Calu3 (cell line): ENCODE measurements around the gene MDK. TPM values are rescaled to one million over a fixed set of nuclear protein-coding genes. Genes with fewer than 3 reads are reported as not detected.
A peak's percentile ranks its signal among the peaks of the same experiment; 100 is the strongest.

Experiments used
- BruUV-seq: library from RNA; stranded (reverse); fragments of 400-500 nt; replicated peaks from 2 replicates; lab custom pipeline; 2021; lab: Mats Ljungman, UMichigan
- CTCF ChIA-PET: fragments of 300-600 bp; sonication (Branson Sonifier 250); formaldehyde crosslinking; loops from one replicate; lab custom pipeline; 2022; ENCODE audit warnings: antibody characterized with exemption; lab: Charles Lee
- DNase-seq: peaks from one replicate; pipeline ENCODE4 v3.0.0; 2022
- H3K27ac Mint-ChIP-seq: one replicate; pipeline ENCODE4 v1.8.0; 2022; ENCODE audit warnings: mixed read lengths; ENCODE audit not compliant: unreplicated experiment
- H3K27me3 Mint-ChIP-seq: one replicate; pipeline ENCODE4 v1.8.0; 2022; ENCODE audit warnings: mixed read lengths; ENCODE audit not compliant: unreplicated experiment
- H3K36me3 Mint-ChIP-seq: one replicate; pipeline ENCODE4 v1.8.0; 2022; ENCODE audit warnings: mild to moderate bottlenecking, moderate library complexity, mixed read lengths; ENCODE audit not compliant: insufficient read depth, unreplicated experiment
- H3K4me1 Mint-ChIP-seq: one replicate; pipeline ENCODE4 v1.8.0; 2022; ENCODE audit warnings: mild to moderate bottlenecking, low read depth, mixed read lengths; ENCODE audit not compliant: unreplicated experiment
- H3K4me3 Mint-ChIP-seq: one replicate; pipeline ENCODE4 v1.8.0; 2022; ENCODE audit warnings: mild to moderate bottlenecking, low read depth, moderate library complexity, mixed read lengths; ENCODE audit not compliant: unreplicated experiment
- H3K9me3 Mint-ChIP-seq: one replicate; pipeline ENCODE4 v1.8.0; 2022; ENCODE audit warnings: low read depth, mixed read lengths; ENCODE audit not compliant: unreplicated experiment
- intact Hi-C: fragments of 100-400 bp; cut with micrococcal nuclease; formaldehyde crosslinking; loops from one replicate; pipeline ENCODE4 v1.10.0; 2022; ENCODE audit not compliant: unreplicated experiment
- total RNA-seq: library from RNA; stranded (reverse); gene quantifications from 2 replicates; pipeline ENCODE4 v1.2.3, GENCODE V29; 2022
- TF ChIP-seq, protein P1 (sequence below): fragments of 200-600 bp; IDR thresholded peaks from one replicate; pipeline ENCODE4 v1.8.0; 2022; ENCODE audit warnings: antibody characterized with exemption; ENCODE audit not compliant: unreplicated experiment

MDK gene
- total RNA-seq, 1 experiment from 2014 or later, result 74.9 TPM

- H3K27me3 Mint-ChIP-seq, result no peaks in the 10 kb centered on the region
- peaks cover 14% of the 10 kb centered on the region for H3K36me3 Mint-ChIP-seq
- TF ChIP-seq, protein P1, sequence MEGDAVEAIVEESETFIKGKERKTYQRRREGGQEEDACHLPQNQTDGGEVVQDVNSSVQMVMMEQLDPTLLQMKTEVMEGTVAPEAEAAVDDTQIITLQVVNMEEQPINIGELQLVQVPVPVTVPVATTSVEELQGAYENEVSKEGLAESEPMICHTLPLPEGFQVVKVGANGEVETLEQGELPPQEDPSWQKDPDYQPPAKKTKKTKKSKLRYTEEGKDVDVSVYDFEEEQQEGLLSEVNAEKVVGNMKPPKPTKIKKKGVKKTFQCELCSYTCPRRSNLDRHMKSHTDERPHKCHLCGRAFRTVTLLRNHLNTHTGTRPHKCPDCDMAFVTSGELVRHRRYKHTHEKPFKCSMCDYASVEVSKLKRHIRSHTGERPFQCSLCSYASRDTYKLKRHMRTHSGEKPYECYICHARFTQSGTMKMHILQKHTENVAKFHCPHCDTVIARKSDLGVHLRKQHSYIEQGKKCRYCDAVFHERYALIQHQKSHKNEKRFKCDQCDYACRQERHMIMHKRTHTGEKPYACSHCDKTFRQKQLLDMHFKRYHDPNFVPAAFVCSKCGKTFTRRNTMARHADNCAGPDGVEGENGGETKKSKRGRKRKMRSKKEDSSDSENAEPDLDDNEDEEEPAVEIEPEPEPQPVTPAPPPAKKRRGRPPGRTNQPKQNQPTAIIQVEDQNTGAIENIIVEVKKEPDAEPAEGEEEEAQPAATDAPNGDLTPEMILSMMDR, result no peak
- BruUV-seq, result no TSS peak
- DNase-seq, result no peak
- peaks cover 39% of the 10 kb centered on the region for H3K4me1 Mint-ChIP-seq
- intact Hi-C loops, result loop anchor here (5.0 kb wide), 1 partner anchor 118 kb away; no protein-coding TSS in a partner anchor
- H3K9me3 Mint-ChIP-seq, result no peaks in the 10 kb centered on the region
- CTCF ChIA-PET, result interaction anchor here (0.7 kb wide), 1 partner anchor 18 kb away, joined by 4 read pairs; no protein-coding TSS in a partner anchor
- H3K27ac Mint-ChIP-seq, result no peak overlapping the region
- no peak overlapping the region for H3K4me3 Mint-ChIP-seq
Observed at GRCh38 chr11:46359953-46360352, 21.5 kb upstream of the MDK start.

DNA sequence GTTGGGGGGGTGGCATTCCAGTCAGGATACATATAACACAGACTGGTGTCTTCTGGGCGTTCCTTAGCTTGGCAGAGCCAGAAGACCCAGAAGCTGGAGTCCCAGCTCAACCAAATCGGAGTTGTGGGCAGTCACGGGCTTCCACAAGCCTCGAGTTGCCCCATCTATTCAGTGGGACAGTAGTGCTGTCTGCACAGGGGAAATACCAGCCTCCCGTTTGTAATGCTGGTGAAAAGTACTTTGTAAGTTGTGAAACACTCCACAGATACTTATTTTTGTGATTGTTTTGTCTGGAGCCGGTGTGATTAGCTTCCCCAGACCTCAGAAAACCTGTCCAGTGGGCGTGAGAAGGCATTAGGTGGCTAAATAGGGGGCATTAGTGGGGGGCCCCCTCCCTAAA lies 20.6 kb upstream of the MDK start:
- CTCF ChIA-PET, result interaction anchor here (1.0 to 1.3 kb wide), 2 partner anchors 8 to 16 kb away, joined by 4 to 5 read pairs; no protein-coding TSS in a partner anchor
- Mint-ChIP-seq H3K4me1 (peaks cover 42% of the 10 kb centered on the region), H3K27ac (no peak overlapping the region), H3K4me3 (no peak overlapping the region), H3K27me3 (no peaks in the 10 kb centered on the region), H3K9me3 (no peaks in the 10 kb centered on the region), H3K36me3 (peaks cover 17% of the 10 kb centered on the region)
- DNase-seq, result no peak
- BruUV-seq, result no TSS peak
- TF ChIP-seq, protein P1, result no peak
- intact Hi-C loops, result loop anchor here (5.0 kb wide), 1 partner anchor 119 kb away; no protein-coding TSS in a partner anchor

- H3K36me3 Mint-ChIP-seq, result peaks cover 17% of the 10 kb centered on the region
- intact Hi-C loops, result loop anchor here (5.0 kb wide), 1 partner anchor 119 kb away; no protein-coding TSS in a partner anchor
- H3K27ac Mint-ChIP-seq, result no peak overlapping the region
- H3K4me1 Mint-ChIP-seq, result peaks cover 41% of the 10 kb centered on the region
- H3K9me3 Mint-ChIP-seq, result no peaks in the 10 kb centered on the region
- TF ChIP-seq, protein P1, result no peak
- CTCF ChIA-PET, result interaction anchor here (1.0 to 2.1 kb wide), 3 partner anchors 9 to 30 kb away, joined by 4 to 7 read pairs (median 5); partner anchors contain the start of gene CHRM4
- BruUV-seq, result no TSS peak
- DNase-seq, result no peak
- no peaks in the 10 kb centered on the region for H3K27me3 Mint-ChIP-seq
- H3K4me3 Mint-ChIP-seq, result no peak overlapping the region
Observed at GRCh38 chr11:46361283-46362155, 19.9 kb upstream of the MDK start.

DNA sequence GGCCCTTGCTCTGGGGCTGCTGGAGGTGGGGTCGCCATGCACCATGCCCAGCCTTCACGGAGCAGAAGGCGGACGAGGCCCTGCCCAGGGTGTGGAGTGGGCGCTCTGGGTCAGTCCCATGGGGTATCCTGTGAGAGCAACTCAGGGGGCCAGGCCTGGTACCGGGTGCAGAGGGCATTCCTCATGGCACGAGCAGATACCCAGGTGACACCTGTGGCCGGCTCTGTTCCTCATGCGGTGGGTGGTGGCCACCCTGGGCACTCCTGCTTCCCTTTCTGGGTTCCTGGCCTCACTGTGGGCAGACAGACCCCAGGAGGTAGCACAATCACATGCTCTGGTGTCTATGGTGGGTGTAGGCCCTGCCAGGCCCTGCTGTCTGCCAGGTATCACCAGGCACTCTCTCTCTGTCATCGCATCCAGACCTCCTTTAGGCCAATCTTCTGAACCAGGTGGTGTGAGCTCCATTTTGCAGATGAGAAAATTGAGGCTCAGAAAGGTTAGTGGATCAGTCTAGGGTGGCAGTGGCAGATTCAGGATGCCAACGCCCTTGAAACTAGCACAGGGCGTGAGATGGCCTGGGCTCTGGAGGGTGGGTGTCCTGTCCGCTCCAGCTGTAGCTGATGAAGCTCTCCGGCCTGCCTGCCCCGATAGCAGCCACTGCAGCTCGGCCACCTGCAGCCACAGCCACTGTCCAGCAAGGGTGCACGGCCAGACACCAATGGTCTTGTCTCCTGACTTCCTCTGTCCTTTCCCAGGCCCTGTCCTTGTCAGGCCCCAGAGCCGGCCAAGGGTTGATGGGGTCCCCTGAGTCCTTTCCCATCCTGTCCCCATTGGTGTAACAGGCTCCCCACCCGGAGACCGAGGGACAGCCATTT lies 19.1 kb upstream of the MDK start:
- peak overlapping the region; percentile 82 for H3K27ac Mint-ChIP-seq
- H3K27me3 Mint-ChIP-seq, result no peaks in the 10 kb centered on the region
- BruUV-seq, result no TSS peak
- H3K4me1 Mint-ChIP-seq, result peaks cover 32% of the 10 kb centered on the region
- no peak for DNase-seq
- CTCF ChIA-PET, result interaction anchor here (1.0 to 2.2 kb wide), 5 partner anchors 8 to 29 kb away, joined by 3 to 8 read pairs (median 4); partner anchors contain the start of genes CHRM4 and DGKZ
- H3K36me3 Mint-ChIP-seq, result peaks cover 17% of the 10 kb centered on the region
- peak overlapping the region; percentile 56 for H3K4me3 Mint-ChIP-seq
- H3K9me3 Mint-ChIP-seq, result no peaks in the 10 kb centered on the region
- intact Hi-C loops, result loop anchor here (5.0 kb wide), 1 partner anchor 120 kb away; no protein-coding TSS in a partner anchor
- TF ChIP-seq, protein P1, result no peak
